ENCODE results near the gene OGA.

Gene OGA

GRCh38 chr10:101769541-101770180, 48.6 kb downstream of the OGA start:
- no peak overlapping the region for H3K4me3 ChIP-seq (ENCODE audit: low read depth, low read length)
- TF ChIP-seq CTCF (IDR thresholded peaks at IDR 0.05; ENCODE audit: borderline replicate concordance, insufficient read depth, low read depth, low read length): no peak

- H3K4me3 ChIP-seq (ENCODE audit: low read depth, low read length): no peak overlapping the region
- TF ChIP-seq CTCF (IDR thresholded peaks at IDR 0.05; ENCODE audit: borderline replicate concordance, insufficient read depth, low read depth, low read length): no peak
Measured at GRCh38 chr10:101768791-101769170, 49.5 kb downstream of the OGA start.

- H3K4me3 ChIP-seq (ENCODE audit: low read depth, low read length): no peak overlapping the region
- TF ChIP-seq CTCF (IDR thresholded peaks at IDR 0.05; ENCODE audit: borderline replicate concordance, insufficient read depth, low read depth, low read length): no peak
Measured at GRCh38 chr10:101767966-101768790, 50.1 kb downstream of the OGA start.

- no peak overlapping the region for H3K4me3 ChIP-seq (ENCODE audit: low read depth, low read length)
Measured at GRCh38 chr10:101767600-101767945, 50.7 kb downstream of the OGA start.

GRCh38 chr10:101766753-101767599, 51.3 kb downstream of the OGA start:
- no peak overlapping the region for H3K4me3 ChIP-seq (ENCODE audit: low read depth, low read length)
- TF ChIP-seq CTCF (IDR thresholded peaks at IDR 0.05; ENCODE audit: borderline replicate concordance, insufficient read depth, low read depth, low read length): no peak

More at GRCh38 chr10:101767600-101767945, 50.7 kb downstream of the OGA start:
- TF ChIP-seq CTCF (IDR thresholded peaks at IDR 0.05; ENCODE audit: borderline replicate concordance, insufficient read depth, low read depth, low read length): no peak

- no peak for TF ChIP-seq CTCF (IDR thresholded peaks at IDR 0.05; ENCODE audit: borderline replicate concordance, insufficient read depth, low read depth, low read length)
- no peak overlapping the region for H3K4me3 ChIP-seq (ENCODE audit: low read depth, low read length)
Measured at GRCh38 chr10:101766306-101766705, 51.9 kb downstream of the OGA start.

Data from GM12875 (cell line).